ENCODE results near the gene CCNF. TPM values are rescaled to one million over a fixed set of nuclear protein-coding genes. Genes with fewer than 3 reads are reported as not detected.
A peak's percentile ranks its signal among the peaks of the same experiment; 100 is the strongest.

Gene CCNF
- total RNA-seq, 1 donor from 2014 or later: 26.4 TPM

GRCh38 chr16:2483939-2484897 is 55.0 kb downstream of the CCNF start:
- no peaks in the 10 kb centered on the region for H3K36me3 Mint-ChIP-seq (ENCODE audit: unreplicated experiment)
- DNase-seq: no peak
- peaks cover 9% of the 10 kb centered on the region for H3K9me3 Mint-ChIP-seq (ENCODE audit: unreplicated experiment)
- no peak overlapping the region for H3K4me3 Mint-ChIP-seq (ENCODE audit: unreplicated experiment)
- peaks cover 10% of the 10 kb centered on the region for H3K27me3 Mint-ChIP-seq (ENCODE audit: unreplicated experiment)
- no peak overlapping the region for H3K27ac Mint-ChIP-seq (ENCODE audit: unreplicated experiment)
- TF ChIP-seq CTCF (IDR thresholded peaks at IDR 0.05; ENCODE audit: partially characterized antibody, unreplicated experiment): no peak
- peaks cover 27% of the 10 kb centered on the region for H3K4me1 Mint-ChIP-seq (ENCODE audit: low read depth, unreplicated experiment)

- H3K4me3 Mint-ChIP-seq (ENCODE audit: unreplicated experiment): peak overlapping the region; percentile 46
- H3K9me3 Mint-ChIP-seq (ENCODE audit: unreplicated experiment): peaks cover 9% of the 10 kb centered on the region
- no peak for DNase-seq
Measured at GRCh38 chr16:2484898-2485508, 55.8 kb downstream of the CCNF start.

GRCh38 chr16:2485811-2486507 is 56.7 kb downstream of the CCNF start:
- Mint-ChIP-seq H3K36me3 (ENCODE audit: unreplicated experiment) (no peaks in the 10 kb centered on the region), H3K4me3 (ENCODE audit: unreplicated experiment) (no peak overlapping the region)
- no peak for TF ChIP-seq CTCF (IDR thresholded peaks at IDR 0.05; ENCODE audit: partially characterized antibody, unreplicated experiment)

More at GRCh38 chr16:2484898-2485508, 55.8 kb downstream of the CCNF start:
- Mint-ChIP-seq H3K4me1 (ENCODE audit: low read depth, unreplicated experiment) (peaks cover 32% of the 10 kb centered on the region), H3K36me3 (ENCODE audit: unreplicated experiment) (no peaks in the 10 kb centered on the region), H3K27ac (ENCODE audit: unreplicated experiment) (no peak overlapping the region), H3K27me3 (ENCODE audit: unreplicated experiment) (peaks cover 12% of the 10 kb centered on the region)
- TF ChIP-seq CTCF (IDR thresholded peaks at IDR 0.05; ENCODE audit: partially characterized antibody, unreplicated experiment): no peak

GRCh38 chr16:2486645-2487516 is 57.6 kb downstream of the CCNF start:
- Mint-ChIP-seq H3K36me3 (ENCODE audit: unreplicated experiment) (no peaks in the 10 kb centered on the region), H3K27ac (ENCODE audit: unreplicated experiment) (peak overlapping the region; percentile 15), H3K27me3 (ENCODE audit: unreplicated experiment) (peaks cover 12% of the 10 kb centered on the region), H3K4me3 (ENCODE audit: unreplicated experiment) (peak overlapping the region; percentile 27), H3K9me3 (ENCODE audit: unreplicated experiment) (peaks cover 7% of the 10 kb centered on the region), H3K4me1 (ENCODE audit: low read depth, unreplicated experiment) (peaks cover 28% of the 10 kb centered on the region)
- peak; percentile 21 for DNase-seq
- TF ChIP-seq CTCF (IDR thresholded peaks at IDR 0.05; ENCODE audit: partially characterized antibody, unreplicated experiment): no peak

More at GRCh38 chr16:2485811-2486507, 56.7 kb downstream of the CCNF start:
- no peak overlapping the region for H3K27ac Mint-ChIP-seq (ENCODE audit: unreplicated experiment)
- peaks cover 12% of the 10 kb centered on the region for H3K27me3 Mint-ChIP-seq (ENCODE audit: unreplicated experiment)
- H3K4me1 Mint-ChIP-seq (ENCODE audit: low read depth, unreplicated experiment): peaks cover 32% of the 10 kb centered on the region
- H3K9me3 Mint-ChIP-seq (ENCODE audit: unreplicated experiment): peaks cover 9% of the 10 kb centered on the region
- no peak for DNase-seq
